PC-3 (cell line): ENCODE results near the gene GNG8.

Source experiments
- EZH2 ChIP-seq: fragments of 300-600 bp; sonication (generic); IDR thresholded peaks from one replicate; pipeline ENCODE4 v1.6.1; 2017; ENCODE audit warnings: antibody characterized with exemption, mild to moderate bottlenecking, low read length; ENCODE audit not compliant: unreplicated experiment
- TF ChIP-seq, protein P1 (sequence below): fragments of 300-600 bp; sonication (generic); conservative IDR thresholded peaks from 2 replicates; pipeline ENCODE4 v1.5.1; 2017; ENCODE audit warnings: antibody characterized with exemption, low read depth, mild to moderate bottlenecking, low read length

- TF ChIP-seq, protein P1, sequence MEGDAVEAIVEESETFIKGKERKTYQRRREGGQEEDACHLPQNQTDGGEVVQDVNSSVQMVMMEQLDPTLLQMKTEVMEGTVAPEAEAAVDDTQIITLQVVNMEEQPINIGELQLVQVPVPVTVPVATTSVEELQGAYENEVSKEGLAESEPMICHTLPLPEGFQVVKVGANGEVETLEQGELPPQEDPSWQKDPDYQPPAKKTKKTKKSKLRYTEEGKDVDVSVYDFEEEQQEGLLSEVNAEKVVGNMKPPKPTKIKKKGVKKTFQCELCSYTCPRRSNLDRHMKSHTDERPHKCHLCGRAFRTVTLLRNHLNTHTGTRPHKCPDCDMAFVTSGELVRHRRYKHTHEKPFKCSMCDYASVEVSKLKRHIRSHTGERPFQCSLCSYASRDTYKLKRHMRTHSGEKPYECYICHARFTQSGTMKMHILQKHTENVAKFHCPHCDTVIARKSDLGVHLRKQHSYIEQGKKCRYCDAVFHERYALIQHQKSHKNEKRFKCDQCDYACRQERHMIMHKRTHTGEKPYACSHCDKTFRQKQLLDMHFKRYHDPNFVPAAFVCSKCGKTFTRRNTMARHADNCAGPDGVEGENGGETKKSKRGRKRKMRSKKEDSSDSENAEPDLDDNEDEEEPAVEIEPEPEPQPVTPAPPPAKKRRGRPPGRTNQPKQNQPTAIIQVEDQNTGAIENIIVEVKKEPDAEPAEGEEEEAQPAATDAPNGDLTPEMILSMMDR: no peak
- TF ChIP-seq EZH2: no peak
Measured at GRCh38 chr19:46585539-46585938, 50.5 kb downstream of the GNG8 start.
